K562 (cell line): ENCODE results near the gene ADAM19. TPM values are rescaled to one million over a fixed set of nuclear protein-coding genes. Genes with fewer than 3 reads are reported as not detected.

Experiments
- ATAC-seq: fragments of 200-7000 bp; cut with Tn5 transposase; 3 replicates; pipeline ENCODE4 v1.9.1; 2020; ENCODE audit warnings: moderate library complexity
- BruUV-seq: library from RNA; stranded (reverse); fragments of 400-500 nt; replicated peaks from 2 replicates; lab custom pipeline; 2021; lab: Mats Ljungman, UMichigan
- CTCF ChIA-PET: fragments of 300-600 bp; formaldehyde crosslinking; extraction: SDS; loops from one replicate; lab custom pipeline; 2021; ENCODE audit warnings: low intra/inter-chr PET ratio; lab: Yijun Ruan, JAX
- POLR2A ChIA-PET: fragments of 300-600, 350-650 bp; sonication (Branson Sonifier 250); formaldehyde crosslinking; extraction: SDS; loops from one replicate; lab custom pipeline; 2021; ENCODE audit warnings: antibody characterized with exemption, inconsistent platforms; lab: Yijun Ruan, JAX
- DNase-seq, 4 experiments: peaks; one replicate each; pipeline versions ENCODE4 v3.0.0 to v3.0.0-alpha.2; 2011 to 2018; ENCODE audit warnings: low spot score in 3 of 4, mixed read lengths in 3 of 4; ENCODE audit errors: extremely low read depth in 1 of 4
- FAIRE-seq: peaks from 2 replicates; lab custom pipeline; 2011; peaks lifted over from hg19 to GRCh38; lab: Jason Lieb, UNC
- H2AFZ ChIP-seq: 2 replicates; pipeline ENCODE4 v1.6.0; 2011; ENCODE audit warnings: low read depth, low read length, control low read depth, inconsistent platforms
- H3K27ac ChIP-seq: fragments of 200-600 bp; 3 replicates; pipeline ENCODE4 v1.8.0; 2011; ENCODE audit warnings: low read depth, mild to moderate bottlenecking, control low read depth, inconsistent platforms, low read length, moderate library complexity, mixed read lengths; ENCODE audit errors: extremely low read depth
- H3K27me3 ChIP-seq, 2 experiments: fragments of 300-600 bp in 1 of 2; 2 replicates in 1 of 2; 3 replicates in 1 of 2; pipeline versions ENCODE4 v1.6.0 to v1.8.0; 2011; ENCODE audit warnings: inconsistent platforms in 2 of 2, low read length in 2 of 2, mild to moderate bottlenecking in 1 of 2, mixed read lengths in 1 of 2, moderate library complexity in 1 of 2; ENCODE audit not compliant: control insufficient read depth in 2 of 2, insufficient read depth in 2 of 2
- H3K36me3 ChIP-seq: fragments of 300-600 bp; 3 replicates; pipeline ENCODE4 v1.8.0; 2011; ENCODE audit warnings: mild to moderate bottlenecking, low read length, inconsistent platforms; ENCODE audit not compliant: control insufficient read depth, insufficient read depth
- H3K4me1 ChIP-seq, 2 experiments: fragments of 200-600 bp in 1 of 2; replicated peaks in 1 of 2; 2 replicates in 1 of 2; 3 replicates in 1 of 2; pipeline versions ENCODE4 v1.5.1 to v1.8.0; 2011; ENCODE audit warnings: inconsistent platforms in 2 of 2, low read length in 2 of 2, mild to moderate bottlenecking in 1 of 2, mixed read lengths in 1 of 2, moderate library complexity in 1 of 2; ENCODE audit not compliant: control insufficient read depth in 2 of 2, insufficient read depth in 2 of 2
- H3K4me2 ChIP-seq: 2 replicates; pipeline ENCODE4 v1.6.1; 2011; ENCODE audit warnings: low read length, control low read depth, inconsistent platforms, mixed read lengths; ENCODE audit not compliant: insufficient read depth
- H3K4me3 ChIP-seq: fragments of 200-600 bp; sonication (generic), shearing (Covaris generic); 2 replicates; pipeline ENCODE4 v1.5.1; 2016; ENCODE audit warnings: control low read depth, inconsistent platforms
- H3K79me2 ChIP-seq: fragments of 200-600 bp; 3 replicates; pipeline ENCODE4 v1.8.0; 2011; ENCODE audit warnings: low read length, inconsistent platforms; ENCODE audit not compliant: control insufficient read depth, insufficient read depth
- H3K9ac ChIP-seq, 2 experiments: 2 replicates each; pipeline versions ENCODE4 v1.6.0 to v1.6.1; 2011; ENCODE audit warnings: low read depth in 2 of 2, low read length in 2 of 2, control low read depth in 1 of 2, inconsistent platforms in 1 of 2, mild to moderate bottlenecking in 1 of 2, mixed read lengths in 1 of 2; ENCODE audit not compliant: insufficient read depth in 1 of 2
- H3K9me1 ChIP-seq: one replicate; pipeline ENCODE4 v1.6.0; 2011; ENCODE audit warnings: inconsistent platforms, mild to moderate bottlenecking, low read length, moderate library complexity; ENCODE audit not compliant: control insufficient read depth, insufficient read depth
- H3K9me3 ChIP-seq: replicated peaks from 2 replicates; pipeline ENCODE4 v1.5.1; 2011; ENCODE audit warnings: low read depth, low read length, inconsistent platforms; ENCODE audit not compliant: control insufficient read depth, insufficient read depth
- H4K20me1 ChIP-seq: replicated peaks from 2 replicates; pipeline ENCODE4 v1.6.1; 2011; ENCODE audit warnings: low read length, inconsistent platforms, mixed read lengths; ENCODE audit not compliant: control insufficient read depth, insufficient read depth
- CCAR2 ChIP-seq: fragments of 200-400 bp; formaldehyde crosslinking; IDR thresholded peaks from 2 replicates; pipeline ENCODE4 v1.6.1; 2017; ENCODE audit warnings: mild to moderate bottlenecking, low read depth, low read length
- GABPA ChIP-seq: fragments of 200-800 bp; sonication (Bioruptor generic); conservative IDR thresholded peaks from 2 replicates; pipeline ENCODE4 v1.6.1; 2016; ENCODE audit warnings: low read depth, missing genetic modification characterization, missing compliant biosample characterization
- GATAD2B ChIP-seq: fragments of 450-650 bp; IDR thresholded peaks from 2 replicates; pipeline ENCODE4 v1.6.1; 2017; ENCODE audit warnings: mild to moderate bottlenecking, borderline replicate concordance
- HDAC3 ChIP-seq: fragments of 450-650 bp; IDR thresholded peaks from 2 replicates; pipeline ENCODE4 v1.6.1; 2018; ENCODE audit warnings: borderline replicate concordance, mild to moderate bottlenecking, moderate library complexity; ENCODE audit not compliant: partially characterized antibody
- KDM1A ChIP-seq, 2 experiments: fragments of 450-650 bp; IDR thresholded peaks; 2 replicates each; pipeline ENCODE4 v1.6.1; 2016; ENCODE audit warnings: mild to moderate bottlenecking in 2 of 2
- LCOR ChIP-seq: sonication (generic); formaldehyde crosslinking; IDR thresholded peaks from 2 replicates; pipeline ENCODE4 v1.8.0; 2022; ENCODE audit warnings: mild to moderate bottlenecking, missing genetic modification reagents
- MED1 ChIP-seq: sonication (generic); formaldehyde crosslinking; IDR thresholded peaks from 2 replicates; pipeline ENCODE4 v1.8.1; 2023; ENCODE audit warnings: missing genetic modification reagents, borderline replicate concordance
- NR4A1 ChIP-seq, 2 experiments: fragments of 250-450 bp in 1 of 2; fragments of 450-650 bp in 1 of 2; sonication (Bioruptor Pico) in 1 of 2; IDR thresholded peaks; 2 replicates each; pipeline versions ENCODE4 v1.4.0 to v1.6.1; 2016 to 2020; ENCODE audit warnings: mild to moderate bottlenecking in 2 of 2, missing compliant biosample characterization in 1 of 2, missing genetic modification characterization in 1 of 2, moderate library complexity in 1 of 2
- PTRF ChIP-seq: fragments of 450-650 bp; IDR thresholded peaks from 2 replicates; pipeline ENCODE4 v1.6.1; 2016; ENCODE audit warnings: mild to moderate bottlenecking, missing genetic modification characterization, missing compliant biosample characterization
- RAD51 ChIP-seq: fragments of 450-650 bp; IDR thresholded peaks from 2 replicates; pipeline ENCODE4 v1.7.1; 2016; ENCODE audit warnings: low read depth, mild to moderate bottlenecking, borderline replicate concordance
- SOX6 ChIP-seq: fragments of 450-650 bp; IDR thresholded peaks from 2 replicates; pipeline ENCODE4 v1.6.1; 2014; ENCODE audit warnings: mild to moderate bottlenecking
- SRF ChIP-seq, 2 experiments: fragments of 250-450, 450-650 bp in 1 of 2; sonication (Bioruptor Pico) in 1 of 2; sonication (generic) in 1 of 2; formaldehyde crosslinking; IDR thresholded peaks; 2 replicates each; pipeline versions ENCODE4 v1.5.0 to v1.5.1; 2020 to 2022; ENCODE audit warnings: mild to moderate bottlenecking in 1 of 2, missing genetic modification reagents in 1 of 2
- TFAM ChIP-seq: fragments of 250-450 bp; sonication (Bioruptor Pico); conservative IDR thresholded peaks from 2 replicates; pipeline ENCODE4 v1.5.0; 2021; ENCODE audit warnings: mild to moderate bottlenecking, moderate library complexity
- YY1 ChIP-seq, 3 experiments: IDR thresholded peaks; 2 replicates each; pipeline ENCODE4 v1.6.1; 2011; ENCODE audit warnings: low read length in 2 of 3, mild to moderate bottlenecking in 2 of 3, moderate library complexity in 2 of 3, borderline replicate concordance in 1 of 3, control low read depth in 1 of 3, low read depth in 1 of 3; ENCODE audit not compliant: insufficient read depth in 3 of 3, insufficient replicate concordance in 2 of 3, control insufficient read depth in 1 of 3, insufficient read length in 1 of 3; ENCODE audit errors: extremely low read depth in 1 of 3
- ZFP36 ChIP-seq: fragments of 150-350 bp; IDR thresholded peaks from 2 replicates; pipeline ENCODE4 v1.6.1; 2018; ENCODE audit warnings: low read length, low read depth; ENCODE audit not compliant: partially characterized antibody
- ZNF274 ChIP-seq: IDR thresholded peaks from 2 replicates; pipeline ENCODE4 v1.6.1; 2011; ENCODE audit warnings: low read depth, mild to moderate bottlenecking, low read length, moderate library complexity, borderline replicate concordance
- ZNF584 ChIP-seq: fragments of 200-800 bp; sonication (Bioruptor generic); IDR thresholded peaks from 2 replicates; pipeline ENCODE4 v1.6.1; 2016; ENCODE audit warnings: low read depth, mild to moderate bottlenecking, missing genetic modification characterization, missing compliant biosample characterization
- ZNF79 ChIP-seq: fragments of 250-450 bp; sonication (Bioruptor Pico); IDR thresholded peaks from 2 replicates; pipeline ENCODE4 v1.4.0; 2020; ENCODE audit warnings: low read depth, mild to moderate bottlenecking, moderate library complexity
- WGBS: fragments of 100-300 bp; shearing (Covaris generic); methylation state at CpG from one replicate; pipeline ENCODE4 v1.1.6; 2016; ENCODE audit warnings: low coverage, mixed read lengths; ENCODE audit not compliant: insufficient coverage; ENCODE audit errors: missing lambda C conversion rate; 5-methylcytosine and 5-hydroxymethylcytosine counted together
- in situ Hi-C: fragments of 300-500 bp; cut with MboI; formaldehyde crosslinking; loops from 4 replicates; pipeline ENCODE4 v1.15.0; 2018; ENCODE audit warnings: inconsistent platforms, mixed read lengths
- intact Hi-C: fragments of 100-400 bp; cut with micrococcal nuclease; formaldehyde crosslinking; loops from 2 replicates; pipeline ENCODE4 v1.14.2; 2022
- polyA plus RNA-seq, 8 experiments: library from polyadenylated mRNA; depleted of rRNA in 4 of 8; stranded (reverse) in 5 of 8; unstranded in 3 of 8; fragments of >200 nt; fragmentation: Nextera tagmentation in 2 of 8; fragmentation: Illumina TruSeq in 1 of 8; extraction: Ambion mirVana in 2 of 8; extraction: Trizol in 1 of 8; gene quantifications; 2 replicates each; pipeline versions ENCODE4 v1.2.1 to v1.2.3, GENCODE V29; 2011 to 2014; ENCODE audit warnings: inconsistent platforms in 1 of 8, missing spikeins in 1 of 8
- total RNA-seq, 7 experiments: library from RNA; depleted of rRNA in 6 of 7; stranded (reverse); fragments of >200 nt in 6 of 7; fragmentation: Illumina TruSeq in 2 of 7; extraction: Trizol in 2 of 7; gene quantifications; 2 replicates each; pipeline versions ENCODE4 v1.2.1 to v1.2.3, GENCODE V29; 2011 to 2021; ENCODE audit warnings: low replicate concordance in 1 of 7
- TF ChIP-seq, protein P1 (sequence below): fragments of 450-650 bp; IDR thresholded peaks from 2 replicates; pipeline ENCODE4 v1.6.1; 2016; ENCODE audit warnings: missing biosample characterization, missing genetic modification characterization

The ADAM19 gene
- total and polyA plus RNA-seq, 9 of the 15 experiments (the other 6 are each of a cell fraction or from before 2014, with no cell fraction given) = 0.11 to 1.1 (median 0.43) TPM

DNA sequence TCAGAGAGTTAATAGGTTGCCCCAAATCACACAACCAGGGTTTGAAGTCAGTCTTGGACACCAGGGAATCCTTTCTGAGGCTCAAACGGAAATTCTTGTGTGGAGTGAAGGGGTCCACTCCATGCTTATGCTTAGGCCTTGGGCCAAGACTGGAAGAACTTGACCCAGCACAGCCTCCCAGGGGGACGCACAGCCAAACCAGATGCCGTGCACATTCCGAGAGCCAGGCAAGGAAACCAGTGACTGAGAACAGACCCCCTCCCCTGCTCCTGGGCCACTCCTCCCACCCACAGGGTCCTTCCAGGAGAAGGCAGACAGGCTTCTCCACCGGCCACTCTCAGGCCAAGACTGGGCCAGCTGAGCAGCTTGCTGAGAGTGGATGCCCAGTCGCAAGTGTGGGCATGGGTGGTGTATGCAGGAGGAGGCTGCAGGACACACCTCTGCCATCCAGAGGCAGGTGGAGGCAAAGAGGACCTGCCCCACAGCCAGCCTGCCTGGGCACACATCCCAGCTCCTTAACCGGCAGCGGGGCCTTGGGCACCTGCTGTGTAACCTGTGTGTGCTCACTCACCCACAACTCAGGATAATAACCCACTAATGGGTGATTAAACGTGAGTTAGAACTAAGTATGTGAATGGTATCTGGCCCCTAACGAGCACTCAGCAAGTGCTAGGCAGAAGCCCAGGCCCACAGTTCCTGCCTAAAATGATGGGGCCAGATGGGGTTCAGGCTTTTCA, 77.5 kb downstream of the ADAM19 start:
- POLR2A ChIA-PET = no interaction called here
- ATAC-seq (no peak), FAIRE-seq (no peak), DNase-seq (no peak)
- WGBS = 43% methylated on average over 9 of the region's 10 CpGs
- Histone ChIP-seq H3K9me3 (no peaks in the 10 kb centered on the region), H3K27me3 (peaks cover 0 to under 1% of the 10 kb centered on the region in 2 experiments; a peak in 1 of 5 replicates), H3K27ac (no peak overlapping the region), H3K9ac (peak overlapping the region in 1 of 2 experiments; percentile 37; a peak in 1 of 4 replicates), H3K4me3 (no peak overlapping the region), H3K4me1 (no peaks in the 10 kb centered on the region), H4K20me1 (no peaks in the 10 kb centered on the region), H3K79me2 (no peaks in the 10 kb centered on the region), H3K9me1 (no peaks in the 10 kb centered on the region), H3K36me3 (no peaks in the 10 kb centered on the region), H3K4me2 (no peak overlapping the region), H2AFZ (no peak overlapping the region)
- BruUV-seq = no TSS peak
- in situ Hi-C loops (no loop called here), intact Hi-C loops (no loop called here)
- CTCF ChIA-PET = no interaction called here
- TF ChIP-seq YY1 (IDR thresholded peaks at IDR 0.05; ENCODE audit: borderline replicate concordance in 1 of 3, control insufficient read depth in 1 of 3, extremely low read depth in 1 of 3, insufficient read depth in 3 of 3, insufficient read length in 1 of 3, insufficient replicate concordance in 2 of 3, low read depth in 1 of 3, low read length in 2 of 3) = no peak
- no peak for TF ChIP-seq SOX6
- no peak for TF ChIP-seq ZNF584 (CRISPR knock-in tag)
- no peak for TF ChIP-seq ZNF274
- TF ChIP-seq ZFP36 = no peak
- TF ChIP-seq MED1 = no peak
- no peak for TF ChIP-seq NR4A1 (CRISPR knock-in tag; IDR thresholded peaks at IDR 0.05)
- TF ChIP-seq NR4A1 (tag; IDR thresholded peaks at IDR 0.05) = no peak
- no peak for TF ChIP-seq GABPA (tag)
- TF ChIP-seq LCOR = no peak
- TF ChIP-seq CCAR2 = no peak
- TF ChIP-seq TFAM (CRISPR knock-in tag) = no peak
- TF ChIP-seq PTRF (tag) = no peak
- no peak for TF ChIP-seq RAD51
- TF ChIP-seq KDM1A (IDR thresholded peaks at IDR 0.05) = no peak
- TF ChIP-seq HDAC3 = no peak
- no peak for TF ChIP-seq SRF (CRISPR knock-in tag; IDR thresholded peaks at IDR 0.05)
- TF ChIP-seq ZNF79 (CRISPR knock-in tag) = no peak
- TF ChIP-seq, protein P1, sequence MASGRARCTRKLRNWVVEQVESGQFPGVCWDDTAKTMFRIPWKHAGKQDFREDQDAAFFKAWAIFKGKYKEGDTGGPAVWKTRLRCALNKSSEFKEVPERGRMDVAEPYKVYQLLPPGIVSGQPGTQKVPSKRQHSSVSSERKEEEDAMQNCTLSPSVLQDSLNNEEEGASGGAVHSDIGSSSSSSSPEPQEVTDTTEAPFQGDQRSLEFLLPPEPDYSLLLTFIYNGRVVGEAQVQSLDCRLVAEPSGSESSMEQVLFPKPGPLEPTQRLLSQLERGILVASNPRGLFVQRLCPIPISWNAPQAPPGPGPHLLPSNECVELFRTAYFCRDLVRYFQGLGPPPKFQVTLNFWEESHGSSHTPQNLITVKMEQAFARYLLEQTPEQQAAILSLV (tag) = no peak
- no peak for TF ChIP-seq GATAD2B
